Measurements from ENCODE around the gene SCN3B. TPM values are rescaled to one million over a fixed set of nuclear protein-coding genes. Genes with fewer than 3 reads are reported as not detected.

Gene SCN3B
- total RNA-seq, 1 experiment from 2014 or later: 0.79 TPM

DNA sequence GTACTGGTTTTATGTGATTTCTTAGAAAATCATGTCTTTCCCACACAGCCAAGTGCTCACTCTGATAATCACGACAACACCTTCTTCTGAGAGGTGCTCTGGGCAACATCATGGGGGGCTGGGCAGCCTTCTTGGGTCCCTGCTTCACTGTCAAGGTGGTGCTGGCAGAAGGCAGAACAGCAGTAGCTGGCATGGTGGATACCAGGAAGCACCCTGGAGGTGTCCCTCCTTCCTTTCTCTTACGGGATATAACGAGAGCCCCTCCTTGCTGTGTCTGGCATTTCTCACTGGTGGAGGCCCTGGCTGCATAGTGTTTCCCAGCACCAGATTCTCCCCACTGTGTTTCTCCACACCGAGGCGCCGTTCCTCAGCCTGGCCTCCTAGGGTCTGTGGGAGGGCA lies 60.9 kb downstream of the SCN3B start (continued):
- TF ChIP-seq, protein P1, sequence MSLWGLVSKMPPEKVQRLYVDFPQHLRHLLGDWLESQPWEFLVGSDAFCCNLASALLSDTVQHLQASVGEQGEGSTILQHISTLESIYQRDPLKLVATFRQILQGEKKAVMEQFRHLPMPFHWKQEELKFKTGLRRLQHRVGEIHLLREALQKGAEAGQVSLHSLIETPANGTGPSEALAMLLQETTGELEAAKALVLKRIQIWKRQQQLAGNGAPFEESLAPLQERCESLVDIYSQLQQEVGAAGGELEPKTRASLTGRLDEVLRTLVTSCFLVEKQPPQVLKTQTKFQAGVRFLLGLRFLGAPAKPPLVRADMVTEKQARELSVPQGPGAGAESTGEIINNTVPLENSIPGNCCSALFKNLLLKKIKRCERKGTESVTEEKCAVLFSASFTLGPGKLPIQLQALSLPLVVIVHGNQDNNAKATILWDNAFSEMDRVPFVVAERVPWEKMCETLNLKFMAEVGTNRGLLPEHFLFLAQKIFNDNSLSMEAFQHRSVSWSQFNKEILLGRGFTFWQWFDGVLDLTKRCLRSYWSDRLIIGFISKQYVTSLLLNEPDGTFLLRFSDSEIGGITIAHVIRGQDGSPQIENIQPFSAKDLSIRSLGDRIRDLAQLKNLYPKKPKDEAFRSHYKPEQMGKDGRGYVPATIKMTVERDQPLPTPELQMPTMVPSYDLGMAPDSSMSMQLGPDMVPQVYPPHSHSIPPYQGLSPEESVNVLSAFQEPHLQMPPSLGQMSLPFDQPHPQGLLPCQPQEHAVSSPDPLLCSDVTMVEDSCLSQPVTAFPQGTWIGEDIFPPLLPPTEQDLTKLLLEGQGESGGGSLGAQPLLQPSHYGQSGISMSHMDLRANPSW (CRISPR knock-in tag; conservative IDR thresholded peaks at IDR 0.05; ENCODE audit: low read depth): no peak
- TF ChIP-seq, protein P2, sequence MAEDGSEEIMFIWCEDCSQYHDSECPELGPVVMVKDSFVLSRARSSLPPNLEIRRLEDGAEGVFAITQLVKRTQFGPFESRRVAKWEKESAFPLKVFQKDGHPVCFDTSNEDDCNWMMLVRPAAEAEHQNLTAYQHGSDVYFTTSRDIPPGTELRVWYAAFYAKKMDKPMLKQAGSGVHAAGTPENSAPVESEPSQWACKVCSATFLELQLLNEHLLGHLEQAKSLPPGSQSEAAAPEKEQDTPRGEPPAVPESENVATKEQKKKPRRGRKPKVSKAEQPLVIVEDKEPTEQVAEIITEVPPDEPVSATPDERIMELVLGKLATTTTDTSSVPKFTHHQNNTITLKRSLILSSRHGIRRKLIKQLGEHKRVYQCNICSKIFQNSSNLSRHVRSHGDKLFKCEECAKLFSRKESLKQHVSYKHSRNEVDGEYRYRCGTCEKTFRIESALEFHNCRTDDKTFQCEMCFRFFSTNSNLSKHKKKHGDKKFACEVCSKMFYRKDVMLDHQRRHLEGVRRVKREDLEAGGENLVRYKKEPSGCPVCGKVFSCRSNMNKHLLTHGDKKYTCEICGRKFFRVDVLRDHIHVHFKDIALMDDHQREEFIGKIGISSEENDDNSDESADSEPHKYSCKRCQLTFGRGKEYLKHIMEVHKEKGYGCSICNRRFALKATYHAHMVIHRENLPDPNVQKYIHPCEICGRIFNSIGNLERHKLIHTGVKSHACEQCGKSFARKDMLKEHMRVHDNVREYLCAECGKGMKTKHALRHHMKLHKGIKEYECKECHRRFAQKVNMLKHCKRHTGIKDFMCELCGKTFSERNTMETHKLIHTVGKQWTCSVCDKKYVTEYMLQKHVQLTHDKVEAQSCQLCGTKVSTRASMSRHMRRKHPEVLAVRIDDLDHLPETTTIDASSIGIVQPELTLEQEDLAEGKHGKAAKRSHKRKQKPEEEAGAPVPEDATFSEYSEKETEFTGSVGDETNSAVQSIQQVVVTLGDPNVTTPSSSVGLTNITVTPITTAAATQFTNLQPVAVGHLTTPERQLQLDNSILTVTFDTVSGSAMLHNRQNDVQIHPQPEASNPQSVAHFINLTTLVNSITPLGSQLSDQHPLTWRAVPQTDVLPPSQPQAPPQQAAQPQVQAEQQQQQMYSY (CRISPR knock-in tag; IDR thresholded peaks at IDR 0.05): no peak

DNA sequence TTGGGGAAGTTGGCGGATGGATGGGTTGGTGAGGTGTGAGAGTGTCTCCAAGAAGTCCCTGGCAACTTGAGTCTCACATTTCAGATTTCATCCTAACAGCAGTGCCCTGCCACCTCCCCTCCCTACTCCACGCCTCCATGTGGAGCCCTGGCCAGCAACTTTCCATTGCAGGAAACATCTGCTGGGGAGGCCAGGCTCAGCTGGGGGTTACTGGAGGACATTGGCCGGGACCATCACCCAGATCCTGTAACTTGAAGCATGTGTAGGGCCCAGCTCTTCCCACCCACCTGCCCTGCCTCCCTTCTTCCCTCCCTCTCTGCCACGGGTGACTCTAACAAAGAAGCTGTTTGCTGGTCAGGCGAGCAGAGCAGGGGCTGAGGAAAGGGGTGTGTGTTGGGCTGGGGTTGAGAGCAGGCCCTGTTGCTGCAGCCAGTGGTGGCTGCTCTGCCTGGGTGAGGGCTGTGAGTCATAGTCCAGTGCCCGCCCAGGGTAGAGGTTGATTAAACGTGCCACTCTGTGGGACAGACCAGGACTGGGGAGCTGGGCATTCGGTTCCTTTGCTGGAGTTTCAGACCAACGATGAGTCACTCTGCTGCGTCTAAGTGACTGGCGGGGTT lies 64.0 kb downstream of the SCN3B start:
- Mint-ChIP-seq H3K36me3 (no peaks in the 10 kb centered on the region; the same call in 1 of the 2 replicates), H3K4me1 (peaks cover 21% of the 10 kb centered on the region), H3K4me3 (no peak overlapping the region), H3K9me3 (no peaks in the 10 kb centered on the region), H3K27me3 (ENCODE audit: low read depth) (no peaks in the 10 kb centered on the region), H3K27ac (no peak overlapping the region)
- CTCF ChIA-PET: interaction anchor here (0.5 to 3.3 kb wide), 4 partner anchors 10 to 35 kb away, joined by 3 to 11 read pairs (median 4); no protein-coding TSS in a partner anchor
- TF ChIP-seq ELF4 (CRISPR knock-in tag; IDR thresholded peaks at IDR 0.05; ENCODE audit: low read depth) (no peak), SP1 (CRISPR knock-in tag; conservative IDR thresholded peaks at IDR 0.05) (no peak), NFYB (CRISPR knock-in tag; conservative IDR thresholded peaks at IDR 0.05; ENCODE audit: low read depth) (no peak), NFE2L1 (CRISPR knock-in tag; IDR thresholded peaks at IDR 0.05) (no peak), TCF7 (CRISPR knock-in tag; IDR thresholded peaks at IDR 0.05; ENCODE audit: low read depth) (no peak), CREB1 (CRISPR knock-in tag; IDR thresholded peaks at IDR 0.05) (no peak)
- TF ChIP-seq, protein P3, sequence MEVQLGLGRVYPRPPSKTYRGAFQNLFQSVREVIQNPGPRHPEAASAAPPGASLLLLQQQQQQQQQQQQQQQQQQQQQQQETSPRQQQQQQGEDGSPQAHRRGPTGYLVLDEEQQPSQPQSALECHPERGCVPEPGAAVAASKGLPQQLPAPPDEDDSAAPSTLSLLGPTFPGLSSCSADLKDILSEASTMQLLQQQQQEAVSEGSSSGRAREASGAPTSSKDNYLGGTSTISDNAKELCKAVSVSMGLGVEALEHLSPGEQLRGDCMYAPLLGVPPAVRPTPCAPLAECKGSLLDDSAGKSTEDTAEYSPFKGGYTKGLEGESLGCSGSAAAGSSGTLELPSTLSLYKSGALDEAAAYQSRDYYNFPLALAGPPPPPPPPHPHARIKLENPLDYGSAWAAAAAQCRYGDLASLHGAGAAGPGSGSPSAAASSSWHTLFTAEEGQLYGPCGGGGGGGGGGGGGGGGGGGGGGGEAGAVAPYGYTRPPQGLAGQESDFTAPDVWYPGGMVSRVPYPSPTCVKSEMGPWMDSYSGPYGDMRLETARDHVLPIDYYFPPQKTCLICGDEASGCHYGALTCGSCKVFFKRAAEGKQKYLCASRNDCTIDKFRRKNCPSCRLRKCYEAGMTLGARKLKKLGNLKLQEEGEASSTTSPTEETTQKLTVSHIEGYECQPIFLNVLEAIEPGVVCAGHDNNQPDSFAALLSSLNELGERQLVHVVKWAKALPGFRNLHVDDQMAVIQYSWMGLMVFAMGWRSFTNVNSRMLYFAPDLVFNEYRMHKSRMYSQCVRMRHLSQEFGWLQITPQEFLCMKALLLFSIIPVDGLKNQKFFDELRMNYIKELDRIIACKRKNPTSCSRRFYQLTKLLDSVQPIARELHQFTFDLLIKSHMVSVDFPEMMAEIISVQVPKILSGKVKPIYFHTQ (CRISPR knock-in tag; IDR thresholded peaks at IDR 0.05): no peak
- TF ChIP-seq, protein P4, sequence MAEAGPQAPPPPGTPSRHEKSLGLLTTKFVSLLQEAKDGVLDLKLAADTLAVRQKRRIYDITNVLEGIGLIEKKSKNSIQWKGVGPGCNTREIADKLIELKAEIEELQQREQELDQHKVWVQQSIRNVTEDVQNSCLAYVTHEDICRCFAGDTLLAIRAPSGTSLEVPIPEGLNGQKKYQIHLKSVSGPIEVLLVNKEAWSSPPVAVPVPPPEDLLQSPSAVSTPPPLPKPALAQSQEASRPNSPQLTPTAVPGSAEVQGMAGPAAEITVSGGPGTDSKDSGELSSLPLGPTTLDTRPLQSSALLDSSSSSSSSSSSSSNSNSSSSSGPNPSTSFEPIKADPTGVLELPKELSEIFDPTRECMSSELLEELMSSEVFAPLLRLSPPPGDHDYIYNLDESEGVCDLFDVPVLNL (CRISPR knock-in tag; IDR thresholded peaks at IDR 0.05; ENCODE audit: borderline replicate concordance, low read depth): no peak
- TF ChIP-seq, protein P5, sequence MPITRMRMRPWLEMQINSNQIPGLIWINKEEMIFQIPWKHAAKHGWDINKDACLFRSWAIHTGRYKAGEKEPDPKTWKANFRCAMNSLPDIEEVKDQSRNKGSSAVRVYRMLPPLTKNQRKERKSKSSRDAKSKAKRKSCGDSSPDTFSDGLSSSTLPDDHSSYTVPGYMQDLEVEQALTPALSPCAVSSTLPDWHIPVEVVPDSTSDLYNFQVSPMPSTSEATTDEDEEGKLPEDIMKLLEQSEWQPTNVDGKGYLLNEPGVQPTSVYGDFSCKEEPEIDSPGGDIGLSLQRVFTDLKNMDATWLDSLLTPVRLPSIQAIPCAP (CRISPR knock-in tag; IDR thresholded peaks at IDR 0.05): no peak
- TF ChIP-seq, protein P6, sequence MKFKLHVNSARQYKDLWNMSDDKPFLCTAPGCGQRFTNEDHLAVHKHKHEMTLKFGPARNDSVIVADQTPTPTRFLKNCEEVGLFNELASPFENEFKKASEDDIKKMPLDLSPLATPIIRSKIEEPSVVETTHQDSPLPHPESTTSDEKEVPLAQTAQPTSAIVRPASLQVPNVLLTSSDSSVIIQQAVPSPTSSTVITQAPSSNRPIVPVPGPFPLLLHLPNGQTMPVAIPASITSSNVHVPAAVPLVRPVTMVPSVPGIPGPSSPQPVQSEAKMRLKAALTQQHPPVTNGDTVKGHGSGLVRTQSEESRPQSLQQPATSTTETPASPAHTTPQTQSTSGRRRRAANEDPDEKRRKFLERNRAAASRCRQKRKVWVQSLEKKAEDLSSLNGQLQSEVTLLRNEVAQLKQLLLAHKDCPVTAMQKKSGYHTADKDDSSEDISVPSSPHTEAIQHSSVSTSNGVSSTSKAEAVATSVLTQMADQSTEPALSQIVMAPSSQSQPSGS (CRISPR knock-in tag; IDR thresholded peaks at IDR 0.05; ENCODE audit: borderline replicate concordance, low read depth): no peak
- ATAC-seq: no peak
- POLR2A ChIA-PET: no interaction called here
- DNase-seq (ENCODE audit: low spot score): no peak
